ENCODE data around the gene DCUN1D3. TPM values are rescaled to one million over a fixed set of nuclear protein-coding genes. Genes with fewer than 3 reads are reported as not detected.

DCUN1D3 gene
- total RNA-seq, 1 donor from 2014 or later = 12.9 TPM

GRCh38 chr16:20928774-20929411, 28.7 kb upstream of the DCUN1D3 start:
- DNase-seq (ENCODE audit: extremely low spot score, unreplicated experiment) = no peak
- Mint-ChIP-seq H3K9me3 (no peaks in the 10 kb centered on the region), H3K27ac (no peak overlapping the region), H3K4me1 (ENCODE audit: unreplicated experiment) (no peaks in the 10 kb centered on the region), H3K36me3 (no peaks in the 10 kb centered on the region), H3K27me3 (no peaks in the 10 kb centered on the region), H3K4me3 (no peak overlapping the region)
- TF ChIP-seq CTCF (conservative IDR thresholded peaks at IDR 0.05) = no peak

- Mint-ChIP-seq H3K27ac (no peak overlapping the region), H3K4me1 (ENCODE audit: unreplicated experiment) (no peaks in the 10 kb centered on the region), H3K36me3 (peaks cover 3% of the 10 kb centered on the region), H3K9me3 (no peaks in the 10 kb centered on the region), H3K4me3 (no peak overlapping the region), H3K27me3 (no peaks in the 10 kb centered on the region)
- TF ChIP-seq CTCF (conservative IDR thresholded peaks at IDR 0.05) = no peak
- DNase-seq (ENCODE audit: extremely low spot score, unreplicated experiment) = no peak
These were observed 25.6 kb upstream of the DCUN1D3 start for GRCh38 chr16:20925751-20926150.

GRCh38 chr16:20923876-20924275, 23.7 kb upstream of the DCUN1D3 start:
- Mint-ChIP-seq H3K27me3 (no peaks in the 10 kb centered on the region), H3K4me1 (ENCODE audit: unreplicated experiment) (no peaks in the 10 kb centered on the region), H3K36me3 (peaks cover 7% of the 10 kb centered on the region), H3K27ac (no peak overlapping the region), H3K9me3 (no peaks in the 10 kb centered on the region), H3K4me3 (no peak overlapping the region)
- DNase-seq (ENCODE audit: extremely low spot score, unreplicated experiment) = no peak
- no peak for TF ChIP-seq CTCF (conservative IDR thresholded peaks at IDR 0.05)

GRCh38 chr16:20920799-20921198, 20.6 kb upstream of the DCUN1D3 start:
- Mint-ChIP-seq H3K4me1 (ENCODE audit: unreplicated experiment) (peaks cover under 1% of the 10 kb centered on the region), H3K27ac (no peak overlapping the region), H3K36me3 (peaks cover 22% of the 10 kb centered on the region), H3K9me3 (no peaks in the 10 kb centered on the region), H3K27me3 (no peaks in the 10 kb centered on the region), H3K4me3 (no peak overlapping the region)
- DNase-seq (ENCODE audit: extremely low spot score, unreplicated experiment) = no peak
- no peak for TF ChIP-seq CTCF (conservative IDR thresholded peaks at IDR 0.05)

- Mint-ChIP-seq H3K4me3 (no peak overlapping the region), H3K4me1 (ENCODE audit: unreplicated experiment) (peaks cover 4% of the 10 kb centered on the region), H3K27ac (no peak overlapping the region), H3K36me3 (peaks cover 25% of the 10 kb centered on the region), H3K27me3 (no peaks in the 10 kb centered on the region), H3K9me3 (no peaks in the 10 kb centered on the region)
- no peak for DNase-seq (ENCODE audit: extremely low spot score, unreplicated experiment)
- TF ChIP-seq CTCF (conservative IDR thresholded peaks at IDR 0.05) = no peak
These were observed 19.9 kb upstream of the DCUN1D3 start for GRCh38 chr16:20920091-20920490.
